Activated naive CD4-positive, alpha-beta T cell treated with anti-CD3 and anti-CD28 coated beads for 36 hours (primary cell): ENCODE measurements around the gene HACD3. TPM values are rescaled to one million over a fixed set of nuclear protein-coding genes. Genes with fewer than 3 reads are reported as not detected.

Experiments
- CTCF ChIA-PET: fragments of 350-600 bp; sonication (Branson Sonifier 250); formaldehyde crosslinking; loops from one replicate; lab custom pipeline; 2021; ENCODE audit warnings: antibody characterized with exemption; lab: Charles Lee
- DNase-seq: peaks from one replicate; pipeline ENCODE4 v3.0.0-alpha.2; 2020
- H3K27ac Mint-ChIP-seq: one replicate; pipeline ENCODE4 v1.8.0; 2021; ENCODE audit warnings: mild to moderate bottlenecking, mixed read lengths
- H3K27me3 Mint-ChIP-seq: one replicate; pipeline ENCODE4 v1.8.0; 2021; ENCODE audit warnings: low read depth, mixed read lengths
- H3K36me3 Mint-ChIP-seq: one replicate; pipeline ENCODE4 v1.8.0; 2021; ENCODE audit warnings: low read depth, mixed read lengths
- H3K4me1 Mint-ChIP-seq: one replicate; pipeline ENCODE4 v1.8.0; 2021; ENCODE audit warnings: low read depth, mixed read lengths
- H3K4me3 Mint-ChIP-seq: one replicate; pipeline ENCODE4 v1.8.0; 2021; ENCODE audit warnings: mild to moderate bottlenecking, moderate library complexity, mixed read lengths
- H3K9me3 Mint-ChIP-seq: one replicate; pipeline ENCODE4 v1.8.0; 2021; ENCODE audit warnings: mixed read lengths
- intact Hi-C: fragments of 100-400 bp; cut with micrococcal nuclease; formaldehyde crosslinking; loops from one replicate; pipeline ENCODE4 v1.15.1; 2023
- total RNA-seq, 2 experiments: library from RNA; stranded (reverse); gene quantifications; one replicate each; pipeline ENCODE4 v1.2.3, GENCODE V29; 2021

The HACD3 gene
- total RNA-seq, 2 experiments from 2014 or later, result 29.1 to 30.1 TPM

- intact Hi-C loops, result no loop called here
- Mint-ChIP-seq H3K36me3 (peaks cover 25% of the 10 kb centered on the region), H3K27me3 (no peaks in the 10 kb centered on the region), H3K9me3 (no peaks in the 10 kb centered on the region), H3K4me1 (peaks cover 11% of the 10 kb centered on the region), H3K4me3 (no peak overlapping the region), H3K27ac (peak overlapping the region; percentile 64)
- DNase-seq, result no peak
- CTCF ChIA-PET, result no interaction called here
Measured at GRCh38 chr15:65578904-65579728, 48.9 kb downstream of the HACD3 start.

- Mint-ChIP-seq H3K36me3 (peaks cover 29% of the 10 kb centered on the region), H3K27me3 (no peaks in the 10 kb centered on the region), H3K4me3 (no peak overlapping the region), H3K4me1 (peaks cover 18% of the 10 kb centered on the region), H3K27ac (peak overlapping the region; percentile 39), H3K9me3 (no peaks in the 10 kb centered on the region)
- CTCF ChIA-PET, result no interaction called here
- DNase-seq, result no peak
- intact Hi-C loops, result no loop called here
Measured at GRCh38 chr15:65579762-65580161, 49.5 kb downstream of the HACD3 start.

GRCh38 chr15:65580287-65580686 is 50.0 kb downstream of the HACD3 start:
- H3K9me3 Mint-ChIP-seq, result no peaks in the 10 kb centered on the region
- no peak for DNase-seq
- H3K27me3 Mint-ChIP-seq, result no peaks in the 10 kb centered on the region
- no peak overlapping the region for H3K27ac Mint-ChIP-seq
- H3K4me1 Mint-ChIP-seq, result peaks cover 19% of the 10 kb centered on the region
- intact Hi-C loops, result no loop called here
- peaks cover 30% of the 10 kb centered on the region for H3K36me3 Mint-ChIP-seq
- CTCF ChIA-PET, result interaction anchor here (1.1 kb wide), 1 partner anchor 359 kb away, joined by 3 read pairs; no protein-coding TSS in a partner anchor
- no peak overlapping the region for H3K4me3 Mint-ChIP-seq

DNA sequence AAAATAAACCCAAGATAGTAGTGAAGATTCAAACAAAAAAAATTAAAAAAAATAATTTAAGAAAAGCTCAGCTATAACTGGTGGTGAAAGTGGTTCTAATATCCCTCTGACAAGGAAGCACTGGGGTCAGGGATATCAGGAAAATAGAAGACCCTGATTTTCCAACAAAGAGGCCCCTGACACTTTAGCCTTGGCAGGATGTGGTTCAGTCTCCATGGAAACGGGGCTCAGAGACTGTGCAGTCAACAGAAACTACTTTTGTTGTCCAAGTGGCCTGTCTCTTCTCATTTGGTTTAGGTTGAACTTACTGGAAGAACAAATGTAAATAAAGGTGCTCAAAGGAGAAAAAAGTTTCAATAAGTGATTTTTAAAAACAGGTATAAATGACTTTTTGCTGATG is 53.4 kb downstream of the HACD3 start:
- H3K27me3 Mint-ChIP-seq, result no peaks in the 10 kb centered on the region
- H3K9me3 Mint-ChIP-seq, result no peaks in the 10 kb centered on the region
- no peak overlapping the region for H3K4me3 Mint-ChIP-seq
- intact Hi-C loops, result no loop called here
- peak; percentile 60 for DNase-seq
- CTCF ChIA-PET, result no interaction called here
- peaks cover 23% of the 10 kb centered on the region for H3K4me1 Mint-ChIP-seq
- H3K27ac Mint-ChIP-seq, result peak overlapping the region; percentile 66
- H3K36me3 Mint-ChIP-seq, result peaks cover 35% of the 10 kb centered on the region

DNA sequence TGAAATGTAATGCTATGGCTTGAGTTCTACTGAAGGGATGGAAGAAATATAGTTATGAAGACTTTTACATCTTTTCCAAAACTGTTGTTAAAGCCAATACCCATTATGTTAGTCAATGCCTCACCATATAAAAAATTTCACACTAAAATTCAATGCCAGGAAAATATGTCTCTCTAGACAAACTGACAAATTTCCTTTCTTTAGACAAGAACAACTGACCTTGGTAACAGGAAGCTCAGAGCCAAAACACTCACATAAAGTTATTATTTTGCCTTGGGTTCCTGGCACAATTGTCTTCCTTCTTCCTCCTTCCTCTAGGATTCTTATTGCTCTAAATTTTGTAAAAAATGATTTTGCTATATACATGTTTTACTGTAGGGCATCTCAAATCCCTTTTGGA is 54.0 kb downstream of the HACD3 start:
- DNase-seq, result no peak
- H3K27ac Mint-ChIP-seq, result peak overlapping the region; percentile 66
- CTCF ChIA-PET, result interaction anchor here (1.0 kb wide), 1 partner anchor 21 kb away, joined by 3 read pairs; no protein-coding TSS in a partner anchor
- H3K4me1 Mint-ChIP-seq, result peaks cover 23% of the 10 kb centered on the region
- H3K36me3 Mint-ChIP-seq, result peaks cover 35% of the 10 kb centered on the region
- intact Hi-C loops, result no loop called here
- no peak overlapping the region for H3K4me3 Mint-ChIP-seq
- H3K27me3 Mint-ChIP-seq, result no peaks in the 10 kb centered on the region
- H3K9me3 Mint-ChIP-seq, result no peaks in the 10 kb centered on the region

GRCh38 chr15:65587094-65587493 is 56.8 kb downstream of the HACD3 start:
- Mint-ChIP-seq H3K4me1 (peaks cover 23% of the 10 kb centered on the region), H3K36me3 (peaks cover 54% of the 10 kb centered on the region), H3K9me3 (no peaks in the 10 kb centered on the region), H3K27ac (no peak overlapping the region), H3K4me3 (no peak overlapping the region), H3K27me3 (no peaks in the 10 kb centered on the region)
- CTCF ChIA-PET, result no interaction called here
- intact Hi-C loops, result no loop called here
- DNase-seq, result no peak

DNA sequence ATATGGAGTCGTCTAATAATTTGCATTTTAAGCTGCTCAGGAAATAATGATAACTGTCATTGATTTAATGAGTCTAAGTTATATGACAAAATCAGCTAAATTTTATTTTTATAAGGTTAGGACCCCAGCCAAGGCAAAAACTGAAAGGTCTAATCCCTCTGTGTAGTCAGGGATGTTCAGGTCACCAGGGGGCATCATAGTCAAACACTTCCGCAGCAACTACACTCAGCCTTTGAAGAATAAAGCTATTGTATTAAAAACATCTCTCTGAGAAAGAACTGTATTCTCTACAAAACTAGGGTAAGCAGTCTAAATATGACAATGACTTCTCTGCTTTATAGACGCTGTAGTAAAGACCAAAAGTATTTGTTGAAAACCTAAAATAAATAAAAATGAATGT is 65.7 kb downstream of the HACD3 start:
- no peaks in the 10 kb centered on the region for H3K9me3 Mint-ChIP-seq
- intact Hi-C loops, result no loop called here
- H3K27me3 Mint-ChIP-seq, result no peaks in the 10 kb centered on the region
- peak; percentile 17 for DNase-seq
- peaks cover 30% of the 10 kb centered on the region for H3K36me3 Mint-ChIP-seq
- H3K27ac Mint-ChIP-seq, result no peak overlapping the region
- CTCF ChIA-PET, result interaction anchor here (1.0 to 1.1 kb wide), 2 partner anchors 15 to 56 kb away, joined by 3 read pairs; partner anchors contain the start of gene INTS14
- no peak overlapping the region for H3K4me3 Mint-ChIP-seq
- peaks cover 2% of the 10 kb centered on the region for H3K4me1 Mint-ChIP-seq

GRCh38 chr15:65598468-65598867 is 68.2 kb downstream of the HACD3 start:
- Mint-ChIP-seq H3K36me3 (peaks cover 22% of the 10 kb centered on the region), H3K27me3 (no peaks in the 10 kb centered on the region), H3K9me3 (no peaks in the 10 kb centered on the region), H3K4me1 (peaks cover 2% of the 10 kb centered on the region), H3K27ac (peak overlapping the region; percentile 58), H3K4me3 (no peak overlapping the region)
- intact Hi-C loops, result no loop called here
- CTCF ChIA-PET, result no interaction called here
- DNase-seq, result no peak

DNA sequence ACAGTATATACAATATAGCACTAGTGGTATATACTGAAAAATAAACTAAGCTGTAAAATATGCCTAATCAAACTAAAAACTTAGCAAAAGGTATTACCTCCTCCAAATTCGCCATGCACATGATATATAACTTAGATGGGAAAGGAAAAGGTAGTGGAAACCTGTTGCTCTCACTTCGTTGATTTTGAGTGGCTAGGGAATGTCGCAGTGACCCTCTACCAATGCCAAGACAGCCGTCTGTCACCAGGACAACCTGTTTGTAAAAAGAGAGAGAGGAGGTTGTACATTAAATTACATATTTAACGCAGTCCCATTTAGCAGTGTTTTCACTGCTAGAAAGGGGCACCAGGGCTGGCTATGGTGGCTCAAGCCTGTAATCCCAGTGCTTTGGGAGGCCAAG is 69.4 kb downstream of the HACD3 start:
- no peak for DNase-seq
- Mint-ChIP-seq H3K4me3 (no peak overlapping the region), H3K9me3 (no peaks in the 10 kb centered on the region), H3K27ac (no peak overlapping the region), H3K27me3 (no peaks in the 10 kb centered on the region), H3K36me3 (peaks cover 20% of the 10 kb centered on the region), H3K4me1 (peaks cover 2% of the 10 kb centered on the region)
- intact Hi-C loops, result no loop called here
- CTCF ChIA-PET, result no interaction called here

DNA sequence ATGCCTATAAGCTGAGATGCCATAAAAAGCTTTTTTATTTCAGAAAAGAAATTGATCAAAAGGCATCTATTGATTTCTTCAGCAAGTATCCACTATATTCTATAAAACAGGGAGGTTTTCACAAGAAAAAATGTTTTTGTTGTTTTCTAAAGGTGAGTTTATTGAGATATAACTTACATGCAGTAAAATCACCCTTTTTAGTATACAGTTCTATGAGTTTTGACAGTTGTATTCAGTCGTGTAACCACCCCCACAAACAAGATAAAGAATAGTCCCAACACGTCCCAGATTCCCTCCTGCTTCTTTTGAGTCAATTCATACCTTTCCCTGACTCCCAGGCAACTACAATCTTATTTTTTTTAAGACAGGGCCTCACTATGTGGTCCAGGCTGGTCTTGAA is 72.9 kb downstream of the HACD3 start:
- Mint-ChIP-seq H3K27me3 (no peaks in the 10 kb centered on the region), H3K36me3 (peaks cover 10% of the 10 kb centered on the region), H3K4me3 (no peak overlapping the region), H3K27ac (no peak overlapping the region), H3K9me3 (no peaks in the 10 kb centered on the region), H3K4me1 (peaks cover 12% of the 10 kb centered on the region)
- CTCF ChIA-PET, result no interaction called here
- intact Hi-C loops, result no loop called here
- no peak for DNase-seq

DNA sequence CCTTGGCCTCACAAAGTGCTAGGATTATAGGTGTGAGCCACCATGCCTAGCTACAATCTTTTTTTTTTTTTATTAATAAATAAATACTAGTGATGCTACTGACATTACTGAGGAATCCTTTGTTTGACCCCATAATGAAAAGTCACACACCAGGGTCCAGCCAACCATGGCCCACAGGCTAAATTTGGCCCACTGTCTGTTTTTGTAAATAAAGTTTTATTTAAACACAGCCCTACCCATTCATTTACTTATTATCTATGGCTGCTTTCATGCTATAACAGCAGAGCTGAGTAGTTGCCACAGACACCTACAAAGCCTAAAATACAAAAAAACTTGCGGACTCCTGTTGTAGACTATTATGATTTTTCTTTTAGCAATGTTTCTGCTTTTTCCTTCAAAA is 73.3 kb downstream of the HACD3 start:
- Mint-ChIP-seq H3K27me3 (no peaks in the 10 kb centered on the region), H3K36me3 (peaks cover 8% of the 10 kb centered on the region), H3K4me3 (no peak overlapping the region), H3K27ac (no peak overlapping the region), H3K4me1 (peaks cover 13% of the 10 kb centered on the region), H3K9me3 (no peaks in the 10 kb centered on the region)
- intact Hi-C loops, result no loop called here
- CTCF ChIA-PET, result no interaction called here
- no peak for DNase-seq

- H3K27ac Mint-ChIP-seq, result peak within 1 kb of the TSS; percentile 96
- H3K36me3 Mint-ChIP-seq, result peaks cover 4% of the 10 kb centered on the region
- H3K4me1 Mint-ChIP-seq, result peaks cover 45% of the 10 kb centered on the region
- H3K4me3 Mint-ChIP-seq, result peak within 1 kb of the TSS; percentile 98
- intact Hi-C loops, result loop anchor here (1.0 to 10.0 kb wide), 6 partner anchors 80 to 584 kb away; partner anchors contain the start of genes DPP8, HACD3 and RAB11A
- CTCF ChIA-PET, result interaction anchor here (1.0 to 1.4 kb wide), 3 partner anchors 11 to 218 kb away, joined by 3 read pairs; partner anchors contain the start of gene SLC24A1
- DNase-seq, result peak; percentile 98
- no peaks in the 10 kb centered on the region for H3K27me3 Mint-ChIP-seq
- H3K9me3 Mint-ChIP-seq, result no peaks in the 10 kb centered on the region
Measured at GRCh38 chr15:65610871-65611718, 80.8 kb downstream of the HACD3 start, which contains the start of gene INTS14. Gene INTS14 (minus strand): TSS chr15:65611131. CDS start chr15:65607380, 3,751 bp downstream.
